Fibroblast of skin of back (primary cell): ENCODE data around the gene KCNMB4.

ENCODE experiments used
- DNase-seq: peaks from one replicate; pipeline ENCODE4 v3.0.0-alpha.2; 2013

Gene KCNMB4

DNA sequence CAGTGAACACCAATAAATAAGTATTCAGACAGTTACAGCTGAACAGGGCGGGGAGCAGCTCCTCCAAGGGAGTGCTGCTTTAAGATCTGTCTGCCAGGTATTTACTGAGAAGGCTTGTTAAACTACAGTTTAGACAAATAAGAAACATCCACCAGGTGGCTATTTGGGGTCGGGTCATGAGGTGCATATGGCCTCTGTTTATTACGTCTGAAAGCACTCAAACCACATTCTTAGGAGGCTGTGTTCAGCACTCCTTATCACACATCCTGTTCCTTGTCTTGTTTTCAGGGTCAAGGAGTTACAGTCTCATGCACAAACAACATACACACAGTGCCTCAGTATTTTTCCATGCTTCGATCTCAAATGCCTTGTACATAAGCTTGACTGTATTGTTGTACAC lies 78.8 kb downstream of the KCNMB4 start:
- DNase-seq: no peak

- no peak for DNase-seq
Measured at GRCh38 chr12:70448371-70448770, 82.3 kb downstream of the KCNMB4 start.

DNA sequence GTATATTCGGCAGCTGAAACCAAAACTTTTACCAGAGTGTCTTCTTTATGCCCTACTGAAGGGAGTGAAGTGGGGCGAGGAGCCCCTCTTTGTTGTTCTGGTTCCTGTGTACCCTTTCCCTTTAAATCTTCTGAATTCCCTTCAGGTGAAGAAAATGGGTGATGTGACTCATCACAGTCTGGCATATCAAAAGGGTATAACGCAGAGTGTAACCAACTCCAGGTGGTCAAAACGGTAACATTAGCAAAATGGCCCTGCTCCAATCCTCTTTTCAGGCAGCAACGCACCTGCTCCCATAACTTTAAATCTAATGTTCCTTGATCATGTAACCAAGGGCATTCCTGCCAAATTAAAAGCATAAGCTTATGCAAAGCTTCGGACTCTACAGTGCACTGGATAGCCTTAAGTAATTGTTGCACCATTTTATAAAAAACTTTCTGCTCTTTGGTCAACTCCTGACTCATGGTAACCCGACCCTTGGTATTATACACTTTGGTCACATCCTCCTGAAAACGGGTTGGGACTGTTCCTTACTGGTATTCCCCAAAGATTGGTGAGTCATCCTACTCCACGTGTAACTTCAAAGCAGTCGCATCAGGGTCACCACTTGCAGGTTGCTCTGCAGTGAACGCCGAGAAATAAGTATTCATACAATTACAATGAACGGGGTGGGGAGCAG lies 83.1 kb downstream of the KCNMB4 start:
- DNase-seq: no peak

- no peak for DNase-seq
Measured at GRCh38 chr12:70449753-70450341, 83.8 kb downstream of the KCNMB4 start.

DNA sequence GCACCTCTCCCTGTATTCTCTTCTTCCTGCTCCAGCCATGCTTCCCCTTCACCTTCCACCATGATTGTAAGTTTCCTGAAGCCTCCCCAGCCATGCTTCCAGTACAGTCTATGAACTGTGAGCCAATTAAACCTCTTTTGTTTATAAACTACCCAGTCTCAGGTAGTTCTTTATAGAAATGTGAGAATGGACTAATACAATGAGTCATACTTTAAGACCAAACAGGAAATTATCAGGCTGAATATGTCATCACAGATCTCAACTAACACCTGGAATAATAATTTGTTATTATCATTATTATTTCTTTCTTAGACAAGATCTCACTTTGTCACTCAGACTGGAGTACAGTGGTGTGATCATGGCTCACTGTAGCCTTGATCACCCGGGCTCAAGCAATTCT lies 85.4 kb downstream of the KCNMB4 start:
- no peak for DNase-seq

DNA sequence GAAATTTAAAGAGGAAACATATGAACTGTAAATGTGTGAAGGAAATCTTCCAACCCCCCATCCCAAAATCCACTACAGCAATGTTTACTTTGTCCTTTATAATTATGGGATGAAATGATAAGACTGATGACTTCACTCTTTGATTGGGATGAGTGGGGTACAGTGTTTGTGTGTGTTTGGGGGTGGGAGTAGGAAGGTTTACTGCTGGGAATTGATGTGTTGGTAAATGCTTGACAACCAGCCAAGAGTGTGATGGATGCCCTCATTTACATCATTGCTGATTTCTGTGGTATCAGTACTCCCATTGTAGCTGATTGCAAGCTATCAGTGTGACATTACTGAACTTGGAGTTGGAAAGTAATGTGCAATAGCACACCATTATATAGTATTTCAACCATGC lies 90.9 kb downstream of the KCNMB4 start:
- no peak for DNase-seq

DNA sequence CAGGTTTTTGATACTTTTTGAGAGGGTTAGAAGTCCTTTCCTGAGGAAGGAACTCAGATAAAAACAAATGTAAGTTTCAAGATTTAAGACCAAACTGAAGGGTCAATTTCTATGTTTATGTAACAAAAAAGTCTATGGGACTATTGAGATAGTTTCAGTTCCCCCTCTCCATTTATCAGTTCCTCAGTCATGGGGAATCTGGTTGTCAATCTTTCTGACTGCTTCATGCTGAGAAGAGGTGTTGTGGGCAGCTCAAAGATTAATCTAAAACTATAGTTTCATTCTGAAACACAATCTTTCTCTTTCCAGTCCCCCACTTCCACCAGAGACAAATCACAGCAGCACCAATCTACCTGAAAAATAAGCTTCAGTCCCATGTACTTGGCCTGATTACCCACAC lies 93.7 kb downstream of the KCNMB4 start:
- DNase-seq: no peak

GRCh38 chr12:70463997-70464396 lies 97.9 kb downstream of the KCNMB4 start:
- no peak for DNase-seq

- DNase-seq: no peak
Measured at GRCh38 chr12:70466753-70467152, 100.7 kb downstream of the KCNMB4 start.

- DNase-seq: no peak
Measured at GRCh38 chr12:70467476-70467875, 101.4 kb downstream of the KCNMB4 start.

DNA sequence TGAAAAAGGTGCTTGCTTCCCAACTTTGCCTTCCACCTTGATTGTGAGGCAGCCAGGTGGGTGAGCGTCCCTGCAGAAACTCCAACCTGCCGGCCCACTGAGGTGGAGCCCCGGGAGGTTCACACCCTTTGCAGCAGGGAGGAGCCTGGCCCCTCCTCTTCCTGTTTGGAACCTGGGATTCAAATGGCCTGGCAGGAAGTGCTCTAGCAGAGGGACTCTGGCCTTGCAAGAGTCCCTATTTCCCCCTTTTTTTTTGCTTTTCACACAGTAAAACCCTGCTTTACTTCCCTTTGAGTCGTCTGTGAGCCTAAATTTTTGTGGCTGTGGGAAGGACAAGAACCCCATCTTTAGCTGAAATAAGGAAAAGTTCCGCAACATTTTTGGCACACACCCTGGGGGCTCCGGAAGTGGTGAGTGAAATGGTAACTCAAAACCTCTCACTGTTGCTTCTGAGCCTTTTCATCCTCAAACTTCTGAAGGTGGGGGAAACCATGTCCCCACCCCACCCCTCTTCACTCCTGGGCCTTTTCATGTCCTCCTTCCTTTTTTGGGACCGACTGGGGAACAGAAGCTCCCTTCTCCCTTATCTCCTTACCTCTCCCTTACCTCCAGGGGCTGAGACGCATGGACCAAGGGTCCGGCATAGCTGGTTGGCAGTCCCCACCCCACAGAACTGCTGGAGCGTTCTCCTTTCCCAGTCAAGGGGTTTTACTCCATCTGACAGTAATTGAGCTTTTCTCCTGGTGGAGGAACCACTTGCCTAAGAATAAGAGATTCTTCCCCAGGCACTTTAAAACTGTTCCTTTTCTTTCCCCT lies 102.0 kb downstream of the KCNMB4 start:
- no peak for DNase-seq

- DNase-seq: no peak
Measured at GRCh38 chr12:70468741-70469140, 102.7 kb downstream of the KCNMB4 start.

DNA sequence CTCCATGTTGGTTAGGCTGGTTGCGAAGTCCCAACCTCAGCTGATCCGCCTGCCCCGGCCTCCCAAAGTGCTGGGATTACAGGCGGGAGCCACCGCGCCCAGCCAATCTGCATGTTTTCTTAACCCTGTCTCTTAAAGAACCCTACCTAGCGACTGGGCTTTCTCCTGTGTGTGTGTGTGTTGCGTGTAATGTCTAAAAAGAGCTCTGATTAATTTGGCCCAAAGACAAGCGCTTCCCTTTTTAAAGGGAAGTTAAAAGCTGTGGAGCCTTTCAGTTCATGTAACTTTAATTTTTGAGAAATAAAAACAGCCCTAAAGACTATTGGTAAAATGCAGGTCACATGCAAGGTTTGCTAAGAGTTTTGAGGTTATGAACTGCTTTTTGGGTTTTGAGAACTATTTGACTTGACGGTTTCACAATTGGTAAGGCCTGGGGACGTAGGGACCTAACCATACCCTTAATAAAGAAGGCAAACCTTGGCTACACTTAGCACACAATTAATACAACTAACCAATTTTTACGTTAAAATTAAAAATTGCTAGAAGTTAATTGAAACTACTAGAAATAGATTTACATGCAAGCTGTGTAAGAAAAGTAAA lies 103.2 kb downstream of the KCNMB4 start:
- DNase-seq: no peak

- no peak for DNase-seq
Measured at GRCh38 chr12:70482764-70483163, 116.7 kb downstream of the KCNMB4 start.
